ENCODE data around the gene PPP6R1. TPM values are rescaled to one million over a fixed set of nuclear protein-coding genes. Genes with fewer than 3 reads are reported as not detected.

PPP6R1 gene
- total RNA-seq, 2 donors from 2014 or later, result 46.7 to 52.3 TPM

DNA sequence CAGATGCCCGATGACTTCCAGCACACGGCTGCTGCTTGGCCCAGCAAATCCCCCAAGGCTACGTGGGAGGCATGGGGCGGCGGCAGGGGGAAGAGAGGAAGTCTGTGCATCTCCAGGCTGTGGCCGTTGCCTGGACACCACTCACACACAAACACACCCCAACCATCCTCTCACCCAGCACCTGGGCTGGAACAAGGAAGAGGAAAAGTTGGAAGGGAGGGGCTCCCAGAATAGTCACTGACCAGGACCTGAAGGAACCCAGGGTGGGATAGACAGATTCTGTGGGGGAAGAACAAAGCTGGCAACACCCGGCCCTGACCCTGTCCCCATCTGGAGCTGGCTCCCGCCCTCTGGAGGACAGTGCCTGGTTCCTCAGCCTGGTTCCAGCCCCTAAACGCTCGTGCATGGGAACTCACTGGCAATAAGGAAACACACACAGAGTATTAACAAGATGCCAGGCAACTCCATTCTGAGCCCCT is 11.2 kb downstream of the PPP6R1 start:
- Histone ChIP-seq H3K27ac (no peak overlapping the region), H3K4me1 (ENCODE audit: control insufficient read depth in 1 of 2, low read depth in 2 of 2) (peaks cover 0 to 1% of the 10 kb centered on the region in 2 donors), H3K27me3 (replicated peaks; ENCODE audit: insufficient read depth) (no peaks in the 10 kb centered on the region), H3K4me3 (no peak overlapping the region), H3K9me3 (no peaks in the 10 kb centered on the region), H3K36me3 (peaks cover 33% of the 10 kb centered on the region)
- DNase-seq (ENCODE audit: low spot score) (no peak), ATAC-seq (ENCODE audit: insufficient number of reproducible peaks, low FRiP score, low read depth) (no peak)
- TF ChIP-seq, protein P1, sequence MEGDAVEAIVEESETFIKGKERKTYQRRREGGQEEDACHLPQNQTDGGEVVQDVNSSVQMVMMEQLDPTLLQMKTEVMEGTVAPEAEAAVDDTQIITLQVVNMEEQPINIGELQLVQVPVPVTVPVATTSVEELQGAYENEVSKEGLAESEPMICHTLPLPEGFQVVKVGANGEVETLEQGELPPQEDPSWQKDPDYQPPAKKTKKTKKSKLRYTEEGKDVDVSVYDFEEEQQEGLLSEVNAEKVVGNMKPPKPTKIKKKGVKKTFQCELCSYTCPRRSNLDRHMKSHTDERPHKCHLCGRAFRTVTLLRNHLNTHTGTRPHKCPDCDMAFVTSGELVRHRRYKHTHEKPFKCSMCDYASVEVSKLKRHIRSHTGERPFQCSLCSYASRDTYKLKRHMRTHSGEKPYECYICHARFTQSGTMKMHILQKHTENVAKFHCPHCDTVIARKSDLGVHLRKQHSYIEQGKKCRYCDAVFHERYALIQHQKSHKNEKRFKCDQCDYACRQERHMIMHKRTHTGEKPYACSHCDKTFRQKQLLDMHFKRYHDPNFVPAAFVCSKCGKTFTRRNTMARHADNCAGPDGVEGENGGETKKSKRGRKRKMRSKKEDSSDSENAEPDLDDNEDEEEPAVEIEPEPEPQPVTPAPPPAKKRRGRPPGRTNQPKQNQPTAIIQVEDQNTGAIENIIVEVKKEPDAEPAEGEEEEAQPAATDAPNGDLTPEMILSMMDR (IDR thresholded peaks at IDR 0.05), result no peak

DNA sequence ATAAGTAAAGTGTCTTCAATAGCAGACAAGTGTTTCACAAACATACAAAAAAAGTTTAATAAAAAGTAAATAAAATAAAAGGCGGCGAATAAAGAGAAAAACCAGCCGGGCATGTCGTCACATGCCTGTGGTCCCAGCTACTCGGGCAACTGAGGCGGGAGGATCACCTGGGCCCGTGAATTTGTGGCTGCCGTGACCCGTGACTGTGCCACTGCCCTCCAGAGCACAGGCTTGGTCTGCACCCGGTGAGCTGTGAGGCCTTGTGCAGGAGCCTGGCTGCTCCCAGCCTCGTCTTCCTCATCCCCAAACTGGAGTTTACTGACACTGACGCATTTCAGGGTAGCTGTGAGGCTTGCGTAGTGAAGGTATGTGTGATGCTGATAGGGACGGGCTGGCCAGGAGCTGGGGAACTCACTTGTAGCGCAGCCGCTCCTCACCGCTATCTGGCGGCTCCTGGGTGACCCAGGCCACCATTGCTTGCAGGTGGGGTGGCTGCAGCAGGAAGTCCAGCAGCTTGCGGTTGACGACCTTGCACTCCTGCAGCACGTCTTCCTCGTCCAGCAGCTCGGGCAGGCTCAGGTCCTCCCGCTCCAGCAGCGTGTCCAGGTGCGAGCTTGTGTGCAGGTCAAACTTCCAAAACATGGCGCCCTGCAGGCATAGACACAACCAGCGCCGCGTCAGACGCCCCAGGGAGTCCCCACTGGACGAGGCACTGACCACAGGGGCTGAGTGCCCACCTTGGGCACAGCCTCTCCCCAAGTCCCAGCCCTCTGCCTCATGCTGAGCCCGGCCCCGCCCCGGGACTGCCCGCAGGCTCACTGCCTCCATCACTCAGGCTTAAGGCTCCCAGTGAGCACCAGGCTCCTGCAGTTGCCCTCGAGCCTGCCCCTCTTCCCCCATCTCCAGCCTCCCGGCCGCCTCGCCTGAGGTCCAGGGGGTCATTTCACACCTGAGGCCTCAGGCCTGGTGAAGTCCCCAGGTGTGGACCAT is 12.1 kb downstream of the PPP6R1 start:
- Histone ChIP-seq H3K36me3 (peaks cover 42% of the 10 kb centered on the region), H3K4me1 (ENCODE audit: control insufficient read depth in 1 of 2, low read depth in 2 of 2) (no peaks in the 10 kb centered on the region)
- ATAC-seq (ENCODE audit: insufficient number of reproducible peaks, low FRiP score, low read depth), result no peak

DNA sequence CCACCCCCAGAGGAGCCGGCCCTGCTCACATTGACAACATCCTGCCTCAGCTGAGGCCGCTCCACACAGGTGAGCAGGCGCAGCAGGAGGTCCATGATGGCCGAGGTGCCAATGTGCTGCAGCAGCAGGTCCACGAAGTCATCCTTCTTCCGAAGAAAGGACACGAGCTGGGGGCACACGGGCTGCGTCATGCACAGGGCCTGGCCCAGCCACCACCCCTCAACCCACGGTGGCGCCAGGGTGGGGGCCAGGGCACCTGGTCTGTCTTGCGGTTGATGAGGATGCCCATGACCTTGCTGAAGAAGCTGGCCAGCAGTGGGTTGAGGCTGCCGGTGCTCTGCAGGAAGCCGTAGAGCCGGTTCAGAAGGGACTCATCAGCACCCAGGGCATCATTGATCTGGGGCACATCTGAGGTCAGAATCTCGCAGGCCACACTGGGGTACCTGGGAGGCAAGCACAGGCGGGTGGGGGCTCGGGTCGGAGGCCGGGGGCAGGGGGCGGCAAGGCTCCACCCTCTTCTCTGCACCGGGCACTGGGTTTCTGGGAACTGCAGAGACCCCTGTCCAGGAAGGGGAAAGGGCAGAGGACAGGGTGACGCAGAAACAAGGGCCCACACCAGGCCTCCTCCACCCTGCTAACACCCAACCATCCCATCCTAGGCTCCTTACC is 13.4 kb downstream of the PPP6R1 start:
- Histone ChIP-seq H3K9me3 (no peaks in the 10 kb centered on the region), H3K36me3 (peaks cover 52% of the 10 kb centered on the region), H3K27ac (no peak overlapping the region), H3K4me1 (ENCODE audit: control insufficient read depth in 1 of 2, low read depth in 2 of 2) (no peaks in the 10 kb centered on the region), H3K27me3 (replicated peaks; ENCODE audit: insufficient read depth) (no peaks in the 10 kb centered on the region), H3K4me3 (no peak overlapping the region)
- TF ChIP-seq, protein P1 (IDR thresholded peaks at IDR 0.05), result no peak
- no peak for DNase-seq (ENCODE audit: low spot score)
- ATAC-seq (ENCODE audit: insufficient number of reproducible peaks, low FRiP score, low read depth), result no peak

More for the DNA sequence above, 12.1 kb downstream of the PPP6R1 start:
- Histone ChIP-seq H3K27ac (no peak overlapping the region), H3K9me3 (no peaks in the 10 kb centered on the region), H3K27me3 (replicated peaks; ENCODE audit: insufficient read depth) (no peaks in the 10 kb centered on the region), H3K4me3 (no peak overlapping the region)
- TF ChIP-seq, protein P1 (IDR thresholded peaks at IDR 0.05), result no peak
- DNase-seq (ENCODE audit: low spot score), result no peak

DNA sequence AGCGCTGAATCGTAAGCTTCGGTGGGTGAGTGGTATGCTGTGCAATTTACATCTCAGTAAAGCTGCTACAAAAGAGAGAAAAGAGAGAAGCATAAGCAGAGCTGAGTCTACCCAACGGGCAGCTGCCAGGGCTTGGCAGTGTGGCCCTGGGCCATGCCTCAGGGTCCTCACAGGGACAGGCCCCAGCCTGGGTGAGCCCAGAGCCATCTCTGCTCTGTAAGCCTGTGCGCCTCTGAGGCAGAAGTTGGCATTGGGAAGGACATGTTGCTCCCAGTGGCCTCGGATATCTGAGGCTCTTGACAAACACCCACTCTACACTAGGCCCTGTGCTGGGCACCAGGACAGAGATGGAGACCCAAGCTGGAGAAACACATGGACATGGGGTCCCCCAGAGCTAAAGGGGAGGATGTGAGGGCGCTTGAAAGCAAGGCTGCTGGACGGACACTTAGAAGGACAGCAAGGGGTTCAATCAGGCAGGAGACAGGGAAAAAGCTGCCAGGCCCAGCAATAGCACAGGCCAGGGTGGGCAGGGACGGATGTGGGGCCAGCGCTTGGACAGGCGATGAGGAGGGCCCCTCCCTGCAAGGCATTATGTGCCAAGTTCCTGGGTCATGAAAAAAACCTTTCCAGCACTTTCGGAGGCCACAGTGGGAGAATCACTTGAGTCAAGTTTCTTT is 14.7 kb downstream of the PPP6R1 start:
- peaks cover 64% of the 10 kb centered on the region for H3K36me3 ChIP-seq
- no peak for ATAC-seq (ENCODE audit: insufficient number of reproducible peaks, low FRiP score, low read depth)

More for the DNA sequence above, 14.7 kb downstream of the PPP6R1 start:
- no peak overlapping the region for H3K4me3 ChIP-seq
- H3K4me1 ChIP-seq (ENCODE audit: control insufficient read depth in 1 of 2, low read depth in 2 of 2), result no peaks in the 10 kb centered on the region
- TF ChIP-seq, protein P1 (IDR thresholded peaks at IDR 0.05), result no peak
- no peak for DNase-seq (ENCODE audit: low spot score)
- no peak overlapping the region for H3K27ac ChIP-seq
- no peaks in the 10 kb centered on the region for H3K9me3 ChIP-seq
- no peaks in the 10 kb centered on the region for H3K27me3 ChIP-seq (replicated peaks; ENCODE audit: insufficient read depth)
